Endothelial cell of umbilical vein (primary cell): ENCODE measurements around the gene PRR36. TPM values are rescaled to one million over a fixed set of nuclear protein-coding genes. Genes with fewer than 3 reads are reported as not detected.
"Not testable (repeated sequence)": the region's sequence is repeated elsewhere in the genome, so short reads cannot be mapped to it uniquely, and the experiment has no call there.

ENCODE experiments used
- BruUV-seq: library from RNA; stranded (reverse); fragments of 400-500 nt; replicated peaks from 2 replicates; lab custom pipeline; 2021; lab: Mats Ljungman, UMichigan
- CTCF ChIA-PET: fragments of 300-600, 350-600 bp; sonication (Branson Sonifier 250); formaldehyde crosslinking; loops from one replicate; lab custom pipeline; 2021; ENCODE audit warnings: antibody characterized with exemption, inconsistent platforms; lab: Charles Lee
- POLR2A ChIA-PET: fragments of 300-600, 350-600 bp; sonication (Branson Sonifier 250); formaldehyde crosslinking; loops from one replicate; lab custom pipeline; 2021; ENCODE audit warnings: antibody characterized with exemption, inconsistent platforms; lab: Charles Lee
- DNase-seq: peaks from one replicate; pipeline ENCODE4 v3.0.0-alpha.2; 2011; ENCODE audit warnings: low read depth, low spot score
- FAIRE-seq: peaks from 2 replicates; lab custom pipeline; 2011; peaks lifted over from hg19 to GRCh38; lab: Jason Lieb, UNC
- H2AFZ ChIP-seq: 2 replicates; pipeline ENCODE4 v1.6.0; 2012; ENCODE audit warnings: low read depth, low read length, control low read depth, inconsistent platforms
- H3K27ac ChIP-seq: 2 replicates; pipeline ENCODE4 v1.5.1; 2011; ENCODE audit warnings: low read depth, mild to moderate bottlenecking, control low read depth, low read length, moderate library complexity; ENCODE audit not compliant: insufficient read depth
- H3K27me3 ChIP-seq, 2 experiments: 2 replicates each; pipeline versions ENCODE4 v1.6.0 to v1.6.1; 2011; ENCODE audit warnings: low read length in 2 of 2, mixed read lengths in 1 of 2; ENCODE audit not compliant: control insufficient read depth in 2 of 2, insufficient read depth in 2 of 2
- H3K36me3 ChIP-seq, 2 experiments: 2 replicates in 1 of 2; 3 replicates in 1 of 2; pipeline ENCODE4 v1.5.1; 2011; ENCODE audit warnings: low read length in 2 of 2, mild to moderate bottlenecking in 1 of 2, moderate library complexity in 1 of 2; ENCODE audit not compliant: control insufficient read depth in 2 of 2, insufficient read depth in 2 of 2; ENCODE audit errors: extremely low read depth in 1 of 2
- H3K4me1 ChIP-seq: 3 replicates; pipeline ENCODE4 v1.5.1; 2011; ENCODE audit warnings: mild to moderate bottlenecking, low read length; ENCODE audit not compliant: control insufficient read depth, insufficient read depth; ENCODE audit errors: extremely low read depth
- H3K4me2 ChIP-seq: 2 replicates; pipeline ENCODE4 v1.6.1; 2011; ENCODE audit warnings: low read length, control low read depth, mixed read lengths; ENCODE audit not compliant: insufficient read depth
- H3K4me3 ChIP-seq, 3 experiments: fragments of 200-600 bp in 1 of 3; sonication (generic), shearing (Covaris generic) in 1 of 3; replicated peaks in 1 of 3; 2 replicates each; pipeline ENCODE4 v1.5.1; 2011 to 2016; ENCODE audit warnings: control low read depth in 3 of 3, low read length in 3 of 3, mild to moderate bottlenecking in 2 of 3, inconsistent platforms in 1 of 3, low read depth in 1 of 3, moderate library complexity in 1 of 3; ENCODE audit not compliant: insufficient read depth in 1 of 3
- H3K79me2 ChIP-seq: 2 replicates; pipeline ENCODE4 v1.6.0; 2012; ENCODE audit warnings: low read length, inconsistent platforms; ENCODE audit not compliant: control insufficient read depth, insufficient read depth
- H3K9ac ChIP-seq: replicated peaks from 2 replicates; pipeline ENCODE3; 2011; ENCODE audit warnings: low read length, control low read depth; ENCODE audit not compliant: insufficient read depth; ENCODE audit errors: extremely low read depth
- H3K9me1 ChIP-seq: replicated peaks from 3 replicates; pipeline ENCODE4 v1.6.0; 2011; ENCODE audit warnings: mild to moderate bottlenecking, low read length; ENCODE audit not compliant: control insufficient read depth, insufficient read depth; ENCODE audit errors: extremely low read depth
- H3K9me3 ChIP-seq: replicated peaks from 2 replicates; pipeline ENCODE4 v1.5.1; 2012; ENCODE audit warnings: low read length, inconsistent platforms; ENCODE audit not compliant: control insufficient read depth, insufficient read depth
- H4K20me1 ChIP-seq: replicated peaks from 2 replicates; pipeline ENCODE3; 2011; ENCODE audit warnings: mild to moderate bottlenecking, low read length; ENCODE audit not compliant: control insufficient read depth, insufficient read depth; ENCODE audit errors: extremely low read depth
- FOS ChIP-seq: IDR thresholded peaks from 2 replicates; pipeline ENCODE4 v1.6.1; 2011; ENCODE audit warnings: mild to moderate bottlenecking, low read length, moderate library complexity, borderline replicate concordance; ENCODE audit not compliant: insufficient read depth
- JUN ChIP-seq: IDR thresholded peaks from 2 replicates; pipeline ENCODE4 v1.6.1; 2011; ENCODE audit warnings: borderline replicate concordance, low read depth; ENCODE audit not compliant: insufficient read length, insufficient read depth
- MAX ChIP-seq: IDR thresholded peaks from 2 replicates; pipeline ENCODE4 v1.6.1; 2011; ENCODE audit not compliant: insufficient read depth, insufficient read length
- MYC ChIP-seq: IDR thresholded peaks from one replicate; pipeline ENCODE4 v1.6.1; 2011; ENCODE audit warnings: mild to moderate bottlenecking, low read depth, low read length
- POLR2A ChIP-seq: IDR thresholded peaks from 2 replicates; pipeline ENCODE4 v1.6.1; 2012; ENCODE audit warnings: low read depth, mild to moderate bottlenecking, control low read depth, low read length
- POLR2AphosphoS5 ChIP-seq: IDR thresholded peaks from 2 replicates; pipeline ENCODE4 v1.6.1; 2012; ENCODE audit warnings: low read depth, mild to moderate bottlenecking, control low read depth, low read length, moderate library complexity; ENCODE audit not compliant: insufficient read depth
- dilution Hi-C: fragments of 300-500 bp; cut with MboI; formaldehyde crosslinking; loops from one replicate; pipeline ENCODE4 v1.15.0; 2019; ENCODE audit warnings: low sequenced_read_pairs; ENCODE audit not compliant: extremely low pct_ligation_motif_present
- intact Hi-C: fragments of 100-400 bp; cut with micrococcal nuclease; formaldehyde crosslinking; loops from one replicate; pipeline ENCODE4 v1.10.0; 2022
- polyA plus RNA-seq, 4 experiments: library from polyadenylated mRNA; depleted of rRNA in 3 of 4; stranded (reverse) in 3 of 4; unstranded in 1 of 4; fragments of >200 nt; gene quantifications; 2 replicates each; pipeline versions ENCODE4 v1.2.1 to v1.2.3, GENCODE V29; 2011 to 2012; ENCODE audit warnings: missing spikeins in 1 of 4
- total RNA-seq: library from RNA; stranded (reverse); gene quantifications from 2 replicates; pipeline ENCODE4 v1.2.3, GENCODE V29; 2021
- TF ChIP-seq, protein P1 (sequence below), 2 donors: IDR thresholded peaks; 1 replicate in 1 of 2; 2 replicates in 1 of 2; pipeline ENCODE4 v1.5.1; 2011; ENCODE audit warnings: low read length in 2 of 2, mild to moderate bottlenecking in 2 of 2, moderate library complexity in 2 of 2, control low read depth in 1 of 2, inconsistent platforms in 1 of 2, low read depth in 1 of 2; ENCODE audit not compliant: insufficient read depth in 1 of 2; ENCODE audit errors: extremely low read depth in 1 of 2

Gene PRR36
- total and polyA plus RNA-seq, 2 donors (not counting 3 experiments of a cell fraction or from before 2014, with no cell fraction given) = not detected

GRCh38 chr19:7859831-7860713, 14.1 kb downstream of the PRR36 start:
- H2AFZ ChIP-seq = no peak overlapping the region
- no peak overlapping the region for H3K27ac ChIP-seq
- FAIRE-seq (no peak), DNase-seq (no peak)
- intact Hi-C loops (no loop called here), dilution Hi-C loops (no loop called here)
- no peaks in the 10 kb centered on the region for H3K36me3 ChIP-seq
- no TSS peak for BruUV-seq
- H4K20me1 ChIP-seq = no peaks in the 10 kb centered on the region
- ChIA-PET POLR2A (interaction anchor here (0.5 kb wide), 1 partner anchor 49 kb away, joined by 3 read pairs; no protein-coding TSS in a partner anchor), CTCF (interaction anchor here (2.8 kb wide), 1 partner anchor 9 kb away, joined by 14 read pairs; no protein-coding TSS in a partner anchor)
- H3K9ac ChIP-seq = no peak overlapping the region
- H3K4me1 ChIP-seq = no peaks in the 10 kb centered on the region
- no peaks in the 10 kb centered on the region for H3K9me1 ChIP-seq
- no peak overlapping the region for H3K4me2 ChIP-seq
- no peak overlapping the region for H3K4me3 ChIP-seq
- H3K27me3 ChIP-seq = peaks cover 6 to 19% of the 10 kb centered on the region in 2 experiments
- no peaks in the 10 kb centered on the region for H3K9me3 ChIP-seq
- TF ChIP-seq MYC = no peak
- no peak for TF ChIP-seq FOS
- no peak for TF ChIP-seq POLR2AphosphoS5
- no peak for TF ChIP-seq MAX
- TF ChIP-seq, protein P1, sequence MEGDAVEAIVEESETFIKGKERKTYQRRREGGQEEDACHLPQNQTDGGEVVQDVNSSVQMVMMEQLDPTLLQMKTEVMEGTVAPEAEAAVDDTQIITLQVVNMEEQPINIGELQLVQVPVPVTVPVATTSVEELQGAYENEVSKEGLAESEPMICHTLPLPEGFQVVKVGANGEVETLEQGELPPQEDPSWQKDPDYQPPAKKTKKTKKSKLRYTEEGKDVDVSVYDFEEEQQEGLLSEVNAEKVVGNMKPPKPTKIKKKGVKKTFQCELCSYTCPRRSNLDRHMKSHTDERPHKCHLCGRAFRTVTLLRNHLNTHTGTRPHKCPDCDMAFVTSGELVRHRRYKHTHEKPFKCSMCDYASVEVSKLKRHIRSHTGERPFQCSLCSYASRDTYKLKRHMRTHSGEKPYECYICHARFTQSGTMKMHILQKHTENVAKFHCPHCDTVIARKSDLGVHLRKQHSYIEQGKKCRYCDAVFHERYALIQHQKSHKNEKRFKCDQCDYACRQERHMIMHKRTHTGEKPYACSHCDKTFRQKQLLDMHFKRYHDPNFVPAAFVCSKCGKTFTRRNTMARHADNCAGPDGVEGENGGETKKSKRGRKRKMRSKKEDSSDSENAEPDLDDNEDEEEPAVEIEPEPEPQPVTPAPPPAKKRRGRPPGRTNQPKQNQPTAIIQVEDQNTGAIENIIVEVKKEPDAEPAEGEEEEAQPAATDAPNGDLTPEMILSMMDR (IDR thresholded peaks at IDR 0.05; ENCODE audit: extremely low read depth in 1 of 2, insufficient read depth in 1 of 2, low read depth in 1 of 2, low read length in 2 of 2) = no peak
- TF ChIP-seq JUN = no peak
- TF ChIP-seq POLR2A = no peak
- no peaks in the 10 kb centered on the region for H3K79me2 ChIP-seq

GRCh38 chr19:7859087-7859486, 15.1 kb downstream of the PRR36 start:
- POLR2A ChIA-PET, intact Hi-C loops, DNase-seq, H3K36me3 ChIP-seq, H3K27ac ChIP-seq, H4K20me1 ChIP-seq, H3K4me1 ChIP-seq, H3K9ac ChIP-seq, BruUV-seq, H3K4me2 ChIP-seq, dilution Hi-C loops, H2AFZ ChIP-seq, FAIRE-seq, H3K9me3 ChIP-seq, H3K4me3 ChIP-seq, H3K9me1 ChIP-seq, H3K79me2 ChIP-seq: not testable (repeated sequence)
- H3K27me3 ChIP-seq = peaks cover 4 to 14% of the 10 kb centered on the region in 2 experiments
- CTCF ChIA-PET = interaction anchor here (2.8 kb wide), 1 partner anchor 10 kb away, joined by 14 read pairs; no protein-coding TSS in a partner anchor
